GM12865 (cell line): Measurements from ENCODE around the gene ITGB1BP2.
A peak's percentile ranks its signal among the peaks of the same experiment; 100 is the strongest.
"Not testable (repeated sequence)": the region's sequence is repeated elsewhere in the genome, so short reads cannot be mapped to it uniquely, and the experiment has no call there.

Experiments
- DNase-seq: peaks from one replicate; pipeline ENCODE4 v3.0.0; 2010; ENCODE audit warnings: low read depth
- H3K4me3 ChIP-seq: 2 replicates; pipeline ENCODE4 v1.5.1; 2011; ENCODE audit warnings: mild to moderate bottlenecking, low read depth, low read length, control low read depth
- CTCF ChIP-seq: IDR thresholded peaks from 2 replicates; pipeline ENCODE4 v1.5.1; 2011; ENCODE audit warnings: low read length, control low read depth, low read depth, inconsistent platforms; ENCODE audit not compliant: insufficient read depth; ENCODE audit errors: missing control alignments

Gene ITGB1BP2

DNA sequence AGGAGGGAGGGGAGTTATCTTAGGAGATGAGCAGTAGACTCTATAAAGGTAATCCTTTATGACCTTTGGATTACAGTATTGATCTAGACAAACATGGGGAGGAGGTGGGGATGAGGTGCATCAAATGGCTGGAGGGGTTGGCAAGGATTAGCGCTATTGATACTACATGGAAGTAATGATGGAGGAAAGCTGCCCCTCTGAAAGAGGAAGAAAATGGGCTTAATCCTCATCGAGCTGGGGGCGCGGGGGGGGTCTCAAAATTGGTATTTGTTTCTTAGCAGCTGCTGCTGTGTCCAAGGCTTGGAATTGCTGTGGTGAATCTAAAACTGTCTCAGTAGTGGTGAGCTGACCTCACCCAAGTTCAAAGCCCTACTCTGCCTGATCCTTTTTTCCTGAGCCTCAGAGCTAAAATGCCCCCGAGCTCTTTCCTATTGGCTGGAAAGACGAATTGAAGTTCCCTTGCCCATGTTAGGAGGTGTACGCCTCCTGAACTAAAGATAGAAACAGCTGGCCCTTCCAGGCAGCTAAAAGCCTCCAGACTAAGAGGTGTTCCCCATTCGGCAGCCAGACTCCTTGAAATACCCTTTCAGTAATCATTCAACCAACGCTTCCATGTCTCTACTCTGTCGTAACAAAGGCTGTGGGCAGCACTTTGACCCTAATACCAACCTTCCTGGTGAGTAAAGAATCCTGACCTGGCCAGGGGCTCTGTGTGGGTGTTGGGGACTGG lies at the start of gene ITGB1BP2:
Gene ITGB1BP2, plus strand, starts transcription at position 556 of the 730 bp plus-strand sequence. Its CDS starts 57 bp downstream, at position 613.
- no peak for DNase-seq
- TF ChIP-seq CTCF, result no peak
- no peak within 1 kb of the TSS for H3K4me3 ChIP-seq

DNA sequence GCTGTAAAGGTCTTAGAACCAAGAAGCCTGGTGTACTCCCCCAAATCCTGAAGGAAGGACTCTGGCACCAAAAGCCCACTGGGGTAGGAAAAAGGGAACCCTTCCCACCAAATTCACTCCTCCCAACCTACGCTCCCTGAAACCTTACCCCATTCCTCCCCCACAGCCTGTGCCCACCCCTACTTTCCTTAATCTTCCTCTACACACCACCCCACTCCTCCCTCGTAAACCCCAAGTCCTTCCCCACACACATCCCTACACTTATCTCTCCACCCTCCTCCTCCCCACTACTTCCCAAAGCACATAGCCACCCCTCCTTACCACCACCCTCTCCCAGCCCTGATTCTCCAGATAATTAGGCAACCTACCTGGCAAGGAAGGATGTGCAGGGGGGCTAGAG lies 49.3 kb upstream of the ITGB1BP2 start:
- DNase-seq, result no peak
- H3K4me3 ChIP-seq, result peak overlapping the region; percentile 91
- TF ChIP-seq CTCF, result no peak

DNA sequence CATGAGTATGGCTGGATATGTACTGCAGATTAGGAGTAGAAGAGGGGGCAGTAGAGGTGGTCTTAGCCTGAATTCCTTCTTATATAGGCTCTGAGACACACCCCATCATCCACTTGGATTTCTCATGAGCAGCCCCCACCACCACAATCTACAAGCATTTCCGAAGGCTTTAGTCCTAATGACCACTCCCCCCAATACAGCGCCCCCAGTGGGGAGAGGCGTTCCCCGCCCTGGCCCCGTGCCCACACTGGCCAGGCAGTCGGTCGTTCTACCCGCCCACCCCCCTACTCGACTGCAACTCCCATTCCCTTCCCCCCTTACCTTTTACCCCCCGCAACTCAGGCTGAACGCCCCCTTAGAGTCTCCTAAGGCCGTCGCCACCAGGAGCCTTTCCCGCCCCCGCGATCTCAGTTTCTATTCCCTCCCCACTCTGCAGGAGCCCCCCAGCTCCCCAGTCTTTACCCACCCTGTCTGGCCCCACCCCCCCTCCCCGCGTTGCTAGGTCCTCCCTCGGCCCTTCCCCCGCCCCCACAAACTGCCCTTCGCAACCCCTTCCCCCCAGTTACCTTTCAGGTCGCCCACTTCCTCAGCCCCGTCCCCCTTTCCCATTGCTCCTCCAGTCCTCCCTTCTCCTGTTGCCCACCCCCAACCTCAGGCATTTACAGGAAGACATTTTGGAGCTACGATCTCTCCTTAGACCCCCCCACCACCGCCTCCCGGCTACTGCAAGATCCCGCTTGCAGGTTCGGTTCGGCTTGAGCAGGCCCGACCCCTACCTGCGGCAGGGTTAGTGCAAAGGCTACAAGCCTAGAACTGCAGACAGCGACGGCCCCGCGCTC lies 48.1 kb upstream of the ITGB1BP2 start:
- peak overlapping the region; percentile 91 for H3K4me3 ChIP-seq
- DNase-seq, result peak; percentile 57
- TF ChIP-seq CTCF, result peak; percentile 67

DNA sequence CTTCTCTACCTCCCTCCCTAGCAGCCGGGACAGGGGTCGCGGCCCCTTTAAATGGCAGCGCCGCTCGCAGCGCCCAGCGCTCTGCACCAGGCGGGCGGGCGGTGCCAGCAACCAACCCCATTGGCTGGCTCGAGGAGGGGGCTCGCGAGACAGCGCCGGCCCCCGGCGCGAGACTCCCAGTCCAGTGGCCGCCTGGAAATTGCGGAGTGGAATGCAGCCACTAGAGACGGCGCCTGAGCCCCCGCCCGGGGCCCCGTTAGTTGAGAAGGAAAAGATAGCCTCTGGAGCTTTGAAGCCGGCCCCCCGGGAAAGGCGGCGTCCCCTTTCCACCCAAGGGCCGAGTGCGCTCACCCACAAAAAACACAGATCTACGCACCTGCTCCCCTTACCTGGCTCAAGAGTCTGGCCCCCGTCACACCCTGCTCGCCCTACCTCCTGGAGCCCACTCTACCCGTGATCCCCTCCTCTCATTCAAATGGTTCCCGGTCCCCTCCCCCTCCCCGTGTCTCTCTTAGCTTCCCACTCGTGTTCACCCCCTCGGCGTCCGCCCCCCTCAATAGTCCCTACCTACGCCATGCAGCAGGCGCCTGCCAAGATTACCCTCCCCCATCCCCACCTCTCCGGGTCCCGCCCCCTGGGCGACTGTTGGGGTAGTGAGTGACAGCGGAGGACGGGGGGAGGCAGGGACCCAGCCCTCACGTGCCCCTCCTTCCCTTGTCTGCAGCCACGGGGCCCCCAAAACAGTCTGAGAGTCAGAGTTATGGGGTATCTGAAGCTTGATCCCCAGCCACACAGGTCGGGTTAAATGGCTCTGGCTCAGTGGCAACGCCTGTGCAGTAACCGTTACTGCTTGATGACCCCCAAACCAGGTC lies 47.2 kb upstream of the ITGB1BP2 start, which contains the start of gene ZMYM3:
Gene ZMYM3, minus strand, starts transcription at position 49 of the 872 bp plus-strand sequence. CDS start 885 bp downstream, outside the sequence.
- DNase-seq, result peak; percentile 90
- TF ChIP-seq CTCF, result no peak
- H3K4me3 ChIP-seq, result peak within 1 kb of the TSS; percentile 91

- DNase-seq, result no peak
- no peak for TF ChIP-seq CTCF
- no peak overlapping the region for H3K4me3 ChIP-seq
Observed at GRCh38 chrX:71256051-71256450, 45.5 kb upstream of the ITGB1BP2 start.

- no peak for DNase-seq
- no peak overlapping the region for H3K4me3 ChIP-seq
- no peak for TF ChIP-seq CTCF
Observed at GRCh38 chrX:71256856-71257255, 44.7 kb upstream of the ITGB1BP2 start.

DNA sequence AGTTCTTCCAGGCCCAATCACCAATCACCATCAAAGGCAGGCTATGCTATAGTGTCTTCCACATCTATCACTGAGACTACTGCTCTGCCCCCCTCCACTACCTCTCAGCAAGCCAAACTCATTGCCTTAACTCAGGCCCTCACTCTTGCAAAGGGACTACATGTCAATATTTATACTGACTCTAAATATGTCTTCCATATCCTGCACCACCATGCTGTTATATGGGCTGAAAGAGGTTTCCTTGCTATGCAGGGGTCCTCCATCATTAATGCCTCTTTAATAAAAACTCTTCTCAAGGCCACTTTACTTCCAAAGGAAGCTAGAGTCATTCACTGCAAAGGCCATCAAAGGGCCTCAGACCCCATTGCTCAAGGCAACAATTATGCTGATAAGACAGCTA lies 32.9 kb upstream of the ITGB1BP2 start:
- not testable (repeated sequence) for H3K4me3 ChIP-seq

More for the DNA sequence above, 32.9 kb upstream of the ITGB1BP2 start:
- DNase-seq, result not testable (repeated sequence)
